BLaER1 (cell line): ENCODE measurements around the gene ADCY5.
A peak's percentile ranks its signal among the peaks of the same experiment; 100 is the strongest.

Experiments used
- H3K27ac ChIP-seq: shearing (Covaris generic); formaldehyde crosslinking; 2 replicates; pipeline ENCODE4 v1.8.1; 2022
- H3K27me3 ChIP-seq: shearing (Covaris generic); formaldehyde crosslinking; 2 replicates; pipeline ENCODE4 v1.8.1; 2022
- H3K36me3 ChIP-seq: shearing (Covaris generic); formaldehyde crosslinking; 2 replicates; pipeline ENCODE4 v1.8.1; 2022
- H3K4me1 ChIP-seq: shearing (Covaris generic); formaldehyde crosslinking; 2 replicates; pipeline ENCODE4 v1.8.1; 2022
- H3K4me2 ChIP-seq: shearing (Covaris generic); formaldehyde crosslinking; 2 replicates; pipeline ENCODE4 v1.8.1; 2022
- H3K4me3 ChIP-seq: shearing (Covaris generic); formaldehyde crosslinking; 2 replicates; pipeline ENCODE4 v1.8.1; 2022
- H3K9ac ChIP-seq: shearing (Covaris generic); formaldehyde crosslinking; 2 replicates; pipeline ENCODE4 v1.8.1; 2022
- H3K9me3 ChIP-seq: shearing (Covaris generic); formaldehyde crosslinking; 2 replicates; pipeline ENCODE4 v1.8.1; 2022
- H4K20me1 ChIP-seq: shearing (Covaris generic); formaldehyde crosslinking; 2 replicates; pipeline ENCODE4 v1.8.1; 2022
- Cebpa-rat ChIP-seq: shearing (Covaris generic); IDR thresholded peaks from 2 replicates; pipeline ENCODE4 v1.8.1; 2022

The ADCY5 gene

GRCh38 chr3:123431658-123432324 lies 17.1 kb downstream of the ADCY5 start:
- Histone ChIP-seq H3K9me3 (no peaks in the 10 kb centered on the region; the same call in 1 of the 2 replicates), H3K36me3 (no peaks in the 10 kb centered on the region), H4K20me1 (no peaks in the 10 kb centered on the region), H3K4me3 (no peak overlapping the region), H3K4me2 (peak overlapping the region; percentile 51), H3K27ac (no peak overlapping the region), H3K27me3 (no peaks in the 10 kb centered on the region), H3K9ac (no peak overlapping the region), H3K4me1 (peaks cover 48% of the 10 kb centered on the region)
- no peak for TF ChIP-seq Cebpa-rat

GRCh38 chr3:123431007-123431657 lies 17.8 kb downstream of the ADCY5 start:
- Histone ChIP-seq H4K20me1 (no peaks in the 10 kb centered on the region), H3K9me3 (no peaks in the 10 kb centered on the region; the same call in 1 of the 2 replicates), H3K27me3 (no peaks in the 10 kb centered on the region), H3K36me3 (no peaks in the 10 kb centered on the region), H3K4me3 (no peak overlapping the region), H3K9ac (no peak overlapping the region), H3K4me1 (peaks cover 54% of the 10 kb centered on the region), H3K27ac (no peak overlapping the region), H3K4me2 (peak overlapping the region; percentile 51)
- no peak for TF ChIP-seq Cebpa-rat

GRCh38 chr3:123430266-123430665 lies 18.6 kb downstream of the ADCY5 start:
- no peak for TF ChIP-seq Cebpa-rat
- Histone ChIP-seq H3K9ac (no peak overlapping the region), H3K27ac (no peak overlapping the region), H3K4me3 (no peak overlapping the region), H3K36me3 (no peaks in the 10 kb centered on the region), H3K27me3 (no peaks in the 10 kb centered on the region), H3K4me2 (no peak overlapping the region), H3K9me3 (no peaks in the 10 kb centered on the region; the same call in 1 of the 2 replicates), H4K20me1 (no peaks in the 10 kb centered on the region), H3K4me1 (peaks cover 63% of the 10 kb centered on the region)

- Histone ChIP-seq H3K27me3 (no peaks in the 10 kb centered on the region), H3K4me1 (peaks cover 70% of the 10 kb centered on the region), H3K4me2 (no peak overlapping the region), H3K36me3 (no peaks in the 10 kb centered on the region), H3K4me3 (no peak overlapping the region), H4K20me1 (no peaks in the 10 kb centered on the region), H3K9ac (no peak overlapping the region), H3K27ac (no peak overlapping the region), H3K9me3 (no peaks in the 10 kb centered on the region; the same call in 1 of the 2 replicates)
- TF ChIP-seq Cebpa-rat: no peak
These were observed 19.3 kb downstream of the ADCY5 start for GRCh38 chr3:123429362-123430125.

GRCh38 chr3:123424999-123425712 lies 23.7 kb downstream of the ADCY5 start:
- peak overlapping the region; percentile 89 for H3K4me2 ChIP-seq
- H3K4me1 ChIP-seq: peaks cover 83% of the 10 kb centered on the region
- no peaks in the 10 kb centered on the region for H3K27me3 ChIP-seq
- no peak overlapping the region for H3K27ac ChIP-seq
- no peaks in the 10 kb centered on the region for H4K20me1 ChIP-seq
- TF ChIP-seq Cebpa-rat: no peak
- no peaks in the 10 kb centered on the region for H3K9me3 ChIP-seq
- H3K4me3 ChIP-seq: no peak overlapping the region
- no peaks in the 10 kb centered on the region for H3K36me3 ChIP-seq
- H3K9ac ChIP-seq: no peak overlapping the region

- H3K27me3 ChIP-seq: no peaks in the 10 kb centered on the region
- no peak overlapping the region for H3K9ac ChIP-seq
- no peaks in the 10 kb centered on the region for H4K20me1 ChIP-seq
- peak overlapping the region; percentile 89 for H3K4me2 ChIP-seq
- TF ChIP-seq Cebpa-rat: no peak
- no peak overlapping the region for H3K4me3 ChIP-seq
- no peaks in the 10 kb centered on the region for H3K36me3 ChIP-seq
- no peak overlapping the region for H3K27ac ChIP-seq
- no peaks in the 10 kb centered on the region for H3K9me3 ChIP-seq
- peaks cover 90% of the 10 kb centered on the region for H3K4me1 ChIP-seq
These were observed 24.4 kb downstream of the ADCY5 start for GRCh38 chr3:123424321-123424998.

GRCh38 chr3:123423806-123424205 lies 25.1 kb downstream of the ADCY5 start:
- Histone ChIP-seq H4K20me1 (no peaks in the 10 kb centered on the region), H3K9me3 (no peaks in the 10 kb centered on the region), H3K36me3 (no peaks in the 10 kb centered on the region), H3K4me3 (no peak overlapping the region), H3K27me3 (no peaks in the 10 kb centered on the region), H3K4me2 (peak overlapping the region; percentile 89), H3K4me1 (peaks cover 97% of the 10 kb centered on the region), H3K27ac (no peak overlapping the region; the same call in 1 of the 2 replicates), H3K9ac (0 out of 2 replicates have a peak overlapping the region, but pooled peaks have one; percentile 12)
- no peak for TF ChIP-seq Cebpa-rat

- no peaks in the 10 kb centered on the region for H3K27me3 ChIP-seq
- H4K20me1 ChIP-seq: no peaks in the 10 kb centered on the region
- H3K4me3 ChIP-seq: no peak overlapping the region
- H3K4me1 ChIP-seq: peaks cover 98% of the 10 kb centered on the region
- H3K36me3 ChIP-seq: no peaks in the 10 kb centered on the region
- H3K4me2 ChIP-seq: peak overlapping the region; percentile 89
- TF ChIP-seq Cebpa-rat: no peak
- no peak overlapping the region for H3K9ac ChIP-seq
- no peaks in the 10 kb centered on the region for H3K9me3 ChIP-seq
- H3K27ac ChIP-seq: no peak overlapping the region
These were observed 25.9 kb downstream of the ADCY5 start for GRCh38 chr3:123423031-123423430.

- Histone ChIP-seq H3K36me3 (no peaks in the 10 kb centered on the region), H3K4me1 (peaks cover 98% of the 10 kb centered on the region), H3K27me3 (no peaks in the 10 kb centered on the region), H3K27ac (no peak overlapping the region), H3K9me3 (no peaks in the 10 kb centered on the region), H3K9ac (peak overlapping the region; percentile 48; the same call in 1 of the 2 replicates), H3K4me2 (peak overlapping the region; percentile 89), H4K20me1 (no peaks in the 10 kb centered on the region), H3K4me3 (no peak overlapping the region)
- TF ChIP-seq Cebpa-rat: no peak
These were observed 26.4 kb downstream of the ADCY5 start for GRCh38 chr3:123422457-123422856.
